H1 (cell line): ENCODE data around the gene FOXO1. TPM values are rescaled to one million over a fixed set of nuclear protein-coding genes. Genes with fewer than 3 reads are reported as not detected.

ENCODE experiments used
- CTCF ChIA-PET: fragments of 300-600 bp; sonication (Branson Sonifier 250); formaldehyde crosslinking; loops from one replicate; lab custom pipeline; 2021; ENCODE audit not compliant: partially characterized antibody; lab: Charles Lee
- POLR2A ChIA-PET: fragments of 300-600 bp; sonication (Branson Sonifier 250); formaldehyde crosslinking; loops from one replicate; lab custom pipeline; 2021; ENCODE audit warnings: inconsistent platforms; ENCODE audit not compliant: partially characterized antibody; lab: Charles Lee
- DNase-seq, 2 experiments: peaks; one replicate each; pipeline versions ENCODE4 v3.0.0 to v3.0.0-alpha.2; 2010 to 2022; ENCODE audit warnings: low spot score in 2 of 2, low read depth in 1 of 2, mixed read lengths in 1 of 2
- FAIRE-seq: peaks from 2 replicates; lab custom pipeline; 2011; peaks lifted over from hg19 to GRCh38; lab: Jason Lieb, UNC
- H2AFZ ChIP-seq: 2 replicates; pipeline ENCODE4 v1.8.1; 2012; ENCODE audit warnings: low read length, inconsistent platforms
- H2AK5ac ChIP-seq: 2 replicates; pipeline ENCODE4 v1.6.1; 2013; ENCODE audit warnings: low read depth, low read length
- H2BK120ac ChIP-seq: replicated peaks from 2 replicates; pipeline ENCODE3; 2013; ENCODE audit warnings: low read depth, low read length, inconsistent platforms
- H2BK12ac ChIP-seq: 2 replicates; pipeline ENCODE4 v1.6.1; 2013; ENCODE audit warnings: low read depth, low read length
- H2BK15ac ChIP-seq: 2 replicates; pipeline ENCODE4 v1.6.1; 2013; ENCODE audit warnings: low read length
- H2BK20ac ChIP-seq: 2 replicates; pipeline ENCODE4 v1.6.1; 2013; ENCODE audit warnings: low read length
- H2BK5ac ChIP-seq: 2 replicates; pipeline ENCODE4 v1.6.1; 2013; ENCODE audit warnings: low read depth, low read length
- H3K14ac ChIP-seq: 2 replicates; pipeline ENCODE4 v1.6.1; 2013; ENCODE audit warnings: inconsistent platforms; ENCODE audit not compliant: insufficient read length
- H3K18ac ChIP-seq: 2 replicates; pipeline ENCODE4 v1.6.1; 2013; ENCODE audit warnings: low read length; ENCODE audit errors: extremely low read depth
- H3K23ac ChIP-seq: 2 replicates; pipeline ENCODE4 v1.6.1; 2013; ENCODE audit warnings: inconsistent platforms; ENCODE audit not compliant: insufficient read length
- H3K23me2 ChIP-seq: 2 replicates; pipeline ENCODE4 v1.6.1; 2013; ENCODE audit warnings: low read depth, low read length
- H3K27ac ChIP-seq: 2 replicates; pipeline ENCODE4 v1.6.1; 2011; ENCODE audit warnings: low read depth, low read length, inconsistent platforms
- H3K27me3 ChIP-seq, 4 experiments: replicated peaks in 1 of 4; 1 replicate in 1 of 4; 2 replicates in 3 of 4; pipeline versions ENCODE4 v1.6.1 to v1.8.1; 2011 to 2013; ENCODE audit warnings: low read length in 3 of 4, mild to moderate bottlenecking in 3 of 4, inconsistent platforms in 2 of 4, mixed read lengths in 2 of 4, moderate library complexity in 1 of 4; ENCODE audit not compliant: control insufficient read depth in 3 of 4, insufficient read depth in 3 of 4; ENCODE audit errors: extremely low read depth in 1 of 4
- H3K36me3 ChIP-seq, 4 experiments: 2 replicates each; pipeline versions ENCODE4 v1.6.1 to v1.8.1; 2011 to 2013; ENCODE audit warnings: mild to moderate bottlenecking in 4 of 4, low read length in 3 of 4, moderate library complexity in 2 of 4, control low read depth in 1 of 4, inconsistent platforms in 1 of 4; ENCODE audit not compliant: insufficient read depth in 4 of 4, control insufficient read depth in 2 of 4
- H3K4ac ChIP-seq: replicated peaks from 2 replicates; pipeline ENCODE3; 2013; ENCODE audit warnings: low read length, low read depth, mixed read lengths, inconsistent platforms; ENCODE audit not compliant: insufficient read length
- H3K4me1 ChIP-seq, 4 experiments: replicated peaks in 1 of 4; 1 replicate in 1 of 4; 2 replicates in 3 of 4; pipeline versions ENCODE4 v1.6.1 to v1.8.1; 2011 to 2013; ENCODE audit warnings: low read length in 3 of 4, inconsistent platforms in 2 of 4, mixed read lengths in 1 of 4; ENCODE audit not compliant: insufficient read depth in 4 of 4, control insufficient read depth in 3 of 4
- H3K4me2 ChIP-seq, 2 experiments: 2 replicates each; pipeline versions ENCODE4 v1.6.1 to v1.8.1; 2011 to 2013; ENCODE audit warnings: low read depth in 2 of 2, low read length in 2 of 2, control low read depth in 1 of 2, inconsistent platforms in 1 of 2, mild to moderate bottlenecking in 1 of 2; ENCODE audit not compliant: insufficient read depth in 1 of 2
- H3K4me3 ChIP-seq, 4 experiments: fragments of 200-600, 300-600 bp in 1 of 4; sonication (generic), shearing (Covaris generic), sonication (Bioruptor Twin) in 1 of 4; 2 replicates each; pipeline versions ENCODE4 v1.5.1 to v1.8.1; 2011 to 2016; ENCODE audit warnings: low read length in 4 of 4, low read depth in 3 of 4, control low read depth in 2 of 4, inconsistent platforms in 2 of 4, mild to moderate bottlenecking in 2 of 4, mixed read lengths in 1 of 4, moderate library complexity in 1 of 4; ENCODE audit not compliant: insufficient read depth in 2 of 4; ENCODE audit errors: extremely low read depth in 1 of 4
- H3K56ac ChIP-seq: replicated peaks from 2 replicates; pipeline ENCODE3; 2013; ENCODE audit warnings: low read depth, mild to moderate bottlenecking, mixed read lengths, low read length, inconsistent platforms; ENCODE audit not compliant: insufficient read length
- H3K79me1 ChIP-seq: 2 replicates; pipeline ENCODE4 v1.6.1; 2013; ENCODE audit warnings: low read depth, low read length, control low read depth
- H3K79me2 ChIP-seq, 2 experiments: 2 replicates each; pipeline versions ENCODE4 v1.6.1 to v1.8.1; 2012 to 2013; ENCODE audit warnings: low read length in 2 of 2, mild to moderate bottlenecking in 2 of 2, inconsistent platforms in 1 of 2; ENCODE audit not compliant: insufficient read depth in 2 of 2, control insufficient read depth in 1 of 2
- H3K9ac ChIP-seq, 4 experiments: replicated peaks in 1 of 4; 1 replicate in 1 of 4; 2 replicates in 3 of 4; pipeline versions ENCODE4 v1.6.1 to v1.8.1; 2011 to 2013; ENCODE audit warnings: low read depth in 3 of 4, low read length in 3 of 4, control low read depth in 2 of 4, mild to moderate bottlenecking in 2 of 4, moderate library complexity in 2 of 4, inconsistent platforms in 1 of 4; ENCODE audit errors: extremely low read depth in 1 of 4
- H3K9me3 ChIP-seq, 2 experiments: 2 replicates each; pipeline versions ENCODE4 v1.6.1 to v1.8.1; 2012 to 2013; ENCODE audit warnings: mild to moderate bottlenecking in 2 of 2, moderate library complexity in 2 of 2, control low read depth in 1 of 2, inconsistent platforms in 1 of 2, low read depth in 1 of 2, low read length in 1 of 2, mixed read lengths in 1 of 2; ENCODE audit not compliant: insufficient read depth in 2 of 2
- H4K20me1 ChIP-seq, 2 experiments: replicated peaks in 1 of 2; 2 replicates each; pipeline versions ENCODE3 to v1.8.1; 2011 to 2013; ENCODE audit warnings: inconsistent platforms in 2 of 2, low read length in 2 of 2, mild to moderate bottlenecking in 1 of 2; ENCODE audit not compliant: insufficient read depth in 2 of 2, control insufficient read depth in 1 of 2
- H4K5ac ChIP-seq: 2 replicates; pipeline ENCODE4 v1.6.1; 2013; ENCODE audit warnings: low read length, low read depth, mixed read lengths, inconsistent platforms; ENCODE audit not compliant: insufficient read length
- H4K8ac ChIP-seq: 2 replicates; pipeline ENCODE4 v1.8.0; 2013; ENCODE audit warnings: mild to moderate bottlenecking, moderate library complexity, low read length, inconsistent platforms; ENCODE audit not compliant: insufficient read depth; ENCODE audit errors: extremely low read depth
- H4K91ac ChIP-seq: replicated peaks from 2 replicates; pipeline ENCODE3; 2013; ENCODE audit warnings: low read length, mixed read lengths, inconsistent platforms; ENCODE audit not compliant: insufficient read length
- GABPA ChIP-seq: IDR thresholded peaks from 2 replicates; pipeline ENCODE4 v1.6.1; 2011; ENCODE audit warnings: mild to moderate bottlenecking, low read length, moderate library complexity, borderline replicate concordance; ENCODE audit not compliant: insufficient read depth
- JUN ChIP-seq: IDR thresholded peaks from 2 replicates; pipeline ENCODE4 v1.6.1; 2011; ENCODE audit warnings: low read depth, mild to moderate bottlenecking, improper control_type of control experiment, low read length
- POLR2A ChIP-seq, 2 experiments: IDR thresholded peaks; 1 replicate in 1 of 2; 2 replicates in 1 of 2; pipeline ENCODE4 v1.6.1; 2011; ENCODE audit warnings: low read depth in 2 of 2, low read length in 2 of 2, mild to moderate bottlenecking in 2 of 2; ENCODE audit errors: control extremely low read depth in 1 of 2
- POU5F1 ChIP-seq: IDR thresholded peaks from 2 replicates; pipeline ENCODE4 v1.6.1; 2011; ENCODE audit warnings: low read depth, mild to moderate bottlenecking, low read length, moderate library complexity
- RFX5 ChIP-seq: IDR thresholded peaks from 2 replicates; pipeline ENCODE4 v1.6.1; 2011; ENCODE audit warnings: low read depth, low read length, improper control_type of control experiment, borderline replicate concordance
- SIRT6 ChIP-seq: IDR thresholded peaks from one replicate; pipeline ENCODE4 v1.7.1; 2012; ENCODE audit warnings: low read length, inconsistent platforms
- SP1 ChIP-seq: IDR thresholded peaks from 2 replicates; pipeline ENCODE4 v1.6.1; 2011; ENCODE audit warnings: low read depth, low read length
- TAF1 ChIP-seq: IDR thresholded peaks from 2 replicates; pipeline ENCODE4 v1.6.1; 2011; ENCODE audit warnings: mild to moderate bottlenecking, low read depth, low read length
- TEAD4 ChIP-seq: IDR thresholded peaks from 2 replicates; pipeline ENCODE4 v1.6.1; 2012; ENCODE audit warnings: low read depth, low read length, inconsistent platforms, mixed read lengths
- polyA plus RNA-seq, 7 experiments: library from polyadenylated mRNA; depleted of rRNA in 3 of 7; stranded (reverse) in 5 of 7; unstranded in 2 of 7; fragments of >200 nt in 5 of 7; fragments of 200-250 nt in 2 of 7; gene quantifications; 1 replicate in 5 of 7; 2 replicates in 1 of 7; 4 replicates in 1 of 7; pipeline versions ENCODE4 v1.2.1 to v1.2.3, GENCODE V29; 2011 to 2013; ENCODE audit warnings: missing spikeins in 2 of 7, mixed read lengths in 2 of 7
- total RNA-seq: library from RNA; stranded (reverse); fragmentation: NEBNext Ultra II Directional; extraction: Animal tissue kit (Norgen Biotek cat#: 25700); gene quantifications from 2 replicates; pipeline ENCODE4 v1.2.1, GENCODE V29; 2021
- TF ChIP-seq, protein P1 (sequence below): IDR thresholded peaks from 2 replicates; pipeline ENCODE4 v1.6.1; 2012; ENCODE audit warnings: inconsistent platforms

The FOXO1 gene
- total and polyA plus RNA-seq, 2 of the 8 experiments (the other 6 are each of a cell fraction or from before 2014, with no cell fraction given), result 35.3 to 56.9 TPM

DNA sequence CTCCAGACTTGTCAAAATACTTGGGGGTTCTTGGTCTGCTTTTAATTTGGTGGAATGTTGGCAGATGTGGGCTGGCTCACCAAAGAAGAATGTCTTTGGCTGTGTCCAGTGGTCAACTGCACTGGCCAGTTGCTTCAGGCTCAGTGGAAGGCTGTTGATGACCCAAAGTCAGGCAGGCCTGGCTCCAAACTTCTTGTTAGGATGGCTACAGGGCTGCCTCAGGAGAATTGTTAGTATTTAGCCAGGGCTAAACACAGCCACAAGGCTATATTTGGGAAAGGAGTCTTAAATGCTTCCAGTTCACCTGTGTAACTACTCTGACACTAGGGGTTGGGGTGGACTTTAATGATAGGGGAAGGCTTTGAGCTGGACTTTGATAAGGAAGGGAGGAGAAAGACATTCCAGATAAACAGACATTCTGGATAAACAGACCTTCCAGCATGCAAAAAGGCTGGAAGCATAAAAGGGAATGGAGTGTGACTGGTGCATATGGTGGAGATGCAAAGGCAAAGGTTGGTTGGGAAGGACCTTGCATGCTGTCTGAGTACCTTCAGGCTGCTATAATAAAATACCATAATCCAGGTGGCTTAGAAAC, 116.8 kb downstream of the FOXO1 start:
- no peak overlapping the region for H3K23ac ChIP-seq
- H2BK15ac ChIP-seq, result no peak overlapping the region
- no peak overlapping the region for H2AK5ac ChIP-seq
- H2BK120ac ChIP-seq, result no peak overlapping the region
- H3K4me1 ChIP-seq, result peaks cover 0 to 11% (median 3%) of the 10 kb centered on the region in 4 experiments; a peak in 6 of 7 replicates
- H3K27ac ChIP-seq, result no peak overlapping the region
- H4K20me1 ChIP-seq, result peaks cover 1 to 3% of the 10 kb centered on the region in 2 experiments
- no peak overlapping the region for H4K91ac ChIP-seq
- no peak overlapping the region for H2BK20ac ChIP-seq
- no peaks in the 10 kb centered on the region for H3K23me2 ChIP-seq
- H3K4me3 ChIP-seq, result no peak overlapping the region
- FAIRE-seq (no peak), DNase-seq (no peak)
- no peak overlapping the region for H3K9ac ChIP-seq
- H4K5ac ChIP-seq, result no peak overlapping the region
- H2BK12ac ChIP-seq, result no peak overlapping the region
- peaks cover 0 to 14% of the 10 kb centered on the region in 2 experiments; a peak in 2 of 4 replicates for H3K79me2 ChIP-seq
- CTCF ChIA-PET, result no interaction called here
- H3K4me2 ChIP-seq, result no peak overlapping the region
- no peaks in the 10 kb centered on the region for H3K36me3 ChIP-seq
- no peak overlapping the region for H2BK5ac ChIP-seq
- no peak overlapping the region for H3K4ac ChIP-seq
- no peaks in the 10 kb centered on the region for H3K9me3 ChIP-seq
- H3K18ac ChIP-seq, result no peak overlapping the region
- H3K27me3 ChIP-seq, result no peaks in the 10 kb centered on the region
- H3K56ac ChIP-seq, result no peak overlapping the region
- no peak for TF ChIP-seq SIRT6
- TF ChIP-seq JUN, result no peak
- no peak for TF ChIP-seq SP1
- no peak for TF ChIP-seq GABPA
- TF ChIP-seq TAF1, result no peak
- TF ChIP-seq TEAD4, result no peak
- no peak for TF ChIP-seq POLR2A (IDR thresholded peaks at IDR 0.05; ENCODE audit: control extremely low read depth in 1 of 2, low read depth in 2 of 2, low read length in 2 of 2)
- TF ChIP-seq POU5F1, result no peak
- TF ChIP-seq, protein P1, sequence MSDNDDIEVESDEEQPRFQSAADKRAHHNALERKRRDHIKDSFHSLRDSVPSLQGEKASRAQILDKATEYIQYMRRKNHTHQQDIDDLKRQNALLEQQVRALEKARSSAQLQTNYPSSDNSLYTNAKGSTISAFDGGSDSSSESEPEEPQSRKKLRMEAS, result no peak
- TF ChIP-seq RFX5, result no peak
- H3K79me1 ChIP-seq, result no peaks in the 10 kb centered on the region; the same call in 1 of the 2 replicates
- POLR2A ChIA-PET, result interaction anchor here (0.8 kb wide), 1 partner anchor 12 kb away, joined by 3 read pairs; no protein-coding TSS in a partner anchor
- H2AFZ ChIP-seq, result no peak overlapping the region
- H3K14ac ChIP-seq, result no peak overlapping the region
- no peak overlapping the region for H4K8ac ChIP-seq
